ENCODE data around the gene TLE1.
"Not testable (repeated sequence)": the region's sequence is repeated elsewhere in the genome, so short reads cannot be mapped to it uniquely, and the experiment has no call there.

TLE1 gene

GRCh38 chr9:81606261-81606660 lies 83.1 kb downstream of the TLE1 start:
- H3K27me3 ChIP-seq (replicated peaks; ENCODE audit: control insufficient read depth, insufficient read depth, low read length, poor library complexity, severe bottlenecking); H3K4me3 ChIP-seq (ENCODE audit: insufficient read depth, low read depth, low read length, poor library complexity, severe bottlenecking); H3K9me3 ChIP-seq (ENCODE audit: control insufficient read depth, low read length); DNase-seq; H3K4me1 ChIP-seq (ENCODE audit: control insufficient read depth, insufficient read depth, low read length, poor library complexity, severe bottlenecking); H3K36me3 ChIP-seq (ENCODE audit: control insufficient read depth, insufficient read depth, low read length); H3K27ac ChIP-seq (ENCODE audit: insufficient read depth, low read length, poor library complexity, severe bottlenecking): not testable (repeated sequence)

GRCh38 chr9:81605170-81605670 lies 84.1 kb downstream of the TLE1 start:
- Histone ChIP-seq H3K4me1 (ENCODE audit: control insufficient read depth, insufficient read depth, low read length, poor library complexity, severe bottlenecking) (no peaks in the 10 kb centered on the region), H3K36me3 (ENCODE audit: control insufficient read depth, insufficient read depth, low read length) (no peaks in the 10 kb centered on the region), H3K9me3 (ENCODE audit: control insufficient read depth, low read length) (no peaks in the 10 kb centered on the region), H3K4me3 (ENCODE audit: insufficient read depth, low read depth, low read length, poor library complexity, severe bottlenecking) (no peak overlapping the region), H3K27me3 (replicated peaks; ENCODE audit: control insufficient read depth, insufficient read depth, low read length, poor library complexity, severe bottlenecking) (no peaks in the 10 kb centered on the region), H3K27ac (ENCODE audit: insufficient read depth, low read length, poor library complexity, severe bottlenecking) (no peak overlapping the region)
- no peak for DNase-seq

GRCh38 chr9:81604306-81605169 lies 84.8 kb downstream of the TLE1 start:
- Histone ChIP-seq H3K36me3 (ENCODE audit: control insufficient read depth, insufficient read depth, low read length) (no peaks in the 10 kb centered on the region), H3K27ac (ENCODE audit: insufficient read depth, low read length, poor library complexity, severe bottlenecking) (no peak overlapping the region), H3K4me1 (ENCODE audit: control insufficient read depth, insufficient read depth, low read length, poor library complexity, severe bottlenecking) (no peaks in the 10 kb centered on the region), H3K9me3 (ENCODE audit: control insufficient read depth, low read length) (no peaks in the 10 kb centered on the region), H3K27me3 (replicated peaks; ENCODE audit: control insufficient read depth, insufficient read depth, low read length, poor library complexity, severe bottlenecking) (no peaks in the 10 kb centered on the region), H3K4me3 (ENCODE audit: insufficient read depth, low read depth, low read length, poor library complexity, severe bottlenecking) (no peak overlapping the region)
- no peak for DNase-seq

- no peak overlapping the region for H3K27ac ChIP-seq (ENCODE audit: insufficient read depth, low read length, poor library complexity, severe bottlenecking)
- no peaks in the 10 kb centered on the region for H3K27me3 ChIP-seq (replicated peaks; ENCODE audit: control insufficient read depth, insufficient read depth, low read length, poor library complexity, severe bottlenecking)
- H3K4me3 ChIP-seq (ENCODE audit: insufficient read depth, low read depth, low read length, poor library complexity, severe bottlenecking): no peak overlapping the region
- H3K36me3 ChIP-seq (ENCODE audit: control insufficient read depth, insufficient read depth, low read length): no peaks in the 10 kb centered on the region
- DNase-seq: no peak
- H3K4me1 ChIP-seq (ENCODE audit: control insufficient read depth, insufficient read depth, low read length, poor library complexity, severe bottlenecking): no peaks in the 10 kb centered on the region
- no peaks in the 10 kb centered on the region for H3K9me3 ChIP-seq (ENCODE audit: control insufficient read depth, low read length)
Measured at GRCh38 chr9:81602887-81603680, 86.3 kb downstream of the TLE1 start.

GRCh38 chr9:81601639-81602623 lies 87.4 kb downstream of the TLE1 start:
- H3K36me3 ChIP-seq (ENCODE audit: control insufficient read depth, insufficient read depth, low read length): no peaks in the 10 kb centered on the region
- no peaks in the 10 kb centered on the region for H3K27me3 ChIP-seq (replicated peaks; ENCODE audit: control insufficient read depth, insufficient read depth, low read length, poor library complexity, severe bottlenecking)
- no peaks in the 10 kb centered on the region for H3K4me1 ChIP-seq (ENCODE audit: control insufficient read depth, insufficient read depth, low read length, poor library complexity, severe bottlenecking)
- DNase-seq: no peak
- no peak overlapping the region for H3K27ac ChIP-seq (ENCODE audit: insufficient read depth, low read length, poor library complexity, severe bottlenecking)
- no peaks in the 10 kb centered on the region for H3K9me3 ChIP-seq (ENCODE audit: control insufficient read depth, low read length)
- H3K4me3 ChIP-seq (ENCODE audit: insufficient read depth, low read depth, low read length, poor library complexity, severe bottlenecking): no peak overlapping the region

GRCh38 chr9:81600631-81601030 lies 88.7 kb downstream of the TLE1 start:
- H3K9me3 ChIP-seq (ENCODE audit: control insufficient read depth, low read length): no peaks in the 10 kb centered on the region
- no peaks in the 10 kb centered on the region for H3K27me3 ChIP-seq (replicated peaks; ENCODE audit: control insufficient read depth, insufficient read depth, low read length, poor library complexity, severe bottlenecking)
- H3K36me3 ChIP-seq (ENCODE audit: control insufficient read depth, insufficient read depth, low read length): no peaks in the 10 kb centered on the region
- no peak overlapping the region for H3K4me3 ChIP-seq (ENCODE audit: insufficient read depth, low read depth, low read length, poor library complexity, severe bottlenecking)
- no peak overlapping the region for H3K27ac ChIP-seq (ENCODE audit: insufficient read depth, low read length, poor library complexity, severe bottlenecking)
- H3K4me1 ChIP-seq (ENCODE audit: control insufficient read depth, insufficient read depth, low read length, poor library complexity, severe bottlenecking): no peaks in the 10 kb centered on the region
- DNase-seq: no peak

- Histone ChIP-seq H3K4me3 (ENCODE audit: insufficient read depth, low read depth, low read length, poor library complexity, severe bottlenecking) (no peak overlapping the region), H3K36me3 (ENCODE audit: control insufficient read depth, insufficient read depth, low read length) (no peaks in the 10 kb centered on the region), H3K27me3 (replicated peaks; ENCODE audit: control insufficient read depth, insufficient read depth, low read length, poor library complexity, severe bottlenecking) (no peaks in the 10 kb centered on the region), H3K4me1 (ENCODE audit: control insufficient read depth, insufficient read depth, low read length, poor library complexity, severe bottlenecking) (no peaks in the 10 kb centered on the region), H3K9me3 (ENCODE audit: control insufficient read depth, low read length) (no peaks in the 10 kb centered on the region), H3K27ac (ENCODE audit: insufficient read depth, low read length, poor library complexity, severe bottlenecking) (no peak overlapping the region)
- no peak for DNase-seq
Measured at GRCh38 chr9:81599837-81600236, 89.5 kb downstream of the TLE1 start.

- no peak for DNase-seq
- Histone ChIP-seq H3K36me3 (ENCODE audit: control insufficient read depth, insufficient read depth, low read length) (no peaks in the 10 kb centered on the region), H3K4me1 (ENCODE audit: control insufficient read depth, insufficient read depth, low read length, poor library complexity, severe bottlenecking) (no peaks in the 10 kb centered on the region)
Measured at GRCh38 chr9:81598811-81599210, 90.5 kb downstream of the TLE1 start.

GRCh38 chr9:81598123-81598497 lies 91.2 kb downstream of the TLE1 start:
- Histone ChIP-seq H3K9me3 (ENCODE audit: control insufficient read depth, low read length) (no peaks in the 10 kb centered on the region), H3K27me3 (replicated peaks; ENCODE audit: control insufficient read depth, insufficient read depth, low read length, poor library complexity, severe bottlenecking) (no peaks in the 10 kb centered on the region), H3K4me3 (ENCODE audit: insufficient read depth, low read depth, low read length, poor library complexity, severe bottlenecking) (no peak overlapping the region), H3K27ac (ENCODE audit: insufficient read depth, low read length, poor library complexity, severe bottlenecking) (no peak overlapping the region), H3K4me1 (ENCODE audit: control insufficient read depth, insufficient read depth, low read length, poor library complexity, severe bottlenecking) (no peaks in the 10 kb centered on the region), H3K36me3 (ENCODE audit: control insufficient read depth, insufficient read depth, low read length) (no peaks in the 10 kb centered on the region)
- DNase-seq: no peak

More at GRCh38 chr9:81598811-81599210, 90.5 kb downstream of the TLE1 start:
- Histone ChIP-seq H3K4me3 (ENCODE audit: insufficient read depth, low read depth, low read length, poor library complexity, severe bottlenecking) (no peak overlapping the region), H3K27ac (ENCODE audit: insufficient read depth, low read length, poor library complexity, severe bottlenecking) (no peak overlapping the region), H3K9me3 (ENCODE audit: control insufficient read depth, low read length) (no peaks in the 10 kb centered on the region), H3K27me3 (replicated peaks; ENCODE audit: control insufficient read depth, insufficient read depth, low read length, poor library complexity, severe bottlenecking) (no peaks in the 10 kb centered on the region)

Measured in effector memory CD4-positive, alpha-beta T cell (primary cell).